Natural killer cell treated with Interleukin-12 subunit alpha and Interleukin-12 subunit beta and Interleukin-15 and Interleukin-18, amount 100 ng/mL, for 72 hours (primary cell): ENCODE data around the gene ARHGAP23. TPM values are rescaled to one million over a fixed set of nuclear protein-coding genes. Genes with fewer than 3 reads are reported as not detected.
A peak's percentile ranks its signal among the peaks of the same experiment; 100 is the strongest.
"Not testable (repeated sequence)": the region's sequence is repeated elsewhere in the genome, so short reads cannot be mapped to it uniquely, and the experiment has no call there.

Source experiments
- ATAC-seq, 2 donors: fragments of 150-1000 bp; cut with Tn5 transposase in 1 of 2; sonication (Bioruptor Pico), chemical (Tn5 transposase) in 1 of 2; 2 replicates each; pipeline ENCODE4 v1.10.0; 2021
- DNase-seq: peaks from one replicate; pipeline ENCODE4 v3.0.0; 2022; ENCODE audit warnings: low spot score
- H3K27ac Mint-ChIP-seq, 2 donors: 1 replicate in 1 of 2; 2 replicates in 1 of 2; pipeline ENCODE4 v1.8.0; 2022; ENCODE audit warnings: mixed read lengths in 2 of 2, mild to moderate bottlenecking in 1 of 2, moderate library complexity in 1 of 2
- H3K27me3 Mint-ChIP-seq, 2 donors: 1 replicate in 1 of 2; 2 replicates in 1 of 2; pipeline ENCODE4 v1.8.0; 2022; ENCODE audit warnings: mixed read lengths in 2 of 2
- H3K36me3 Mint-ChIP-seq: one replicate; pipeline ENCODE4 v1.8.0; 2022; ENCODE audit warnings: mixed read lengths
- H3K4me1 Mint-ChIP-seq, 2 donors: 1 replicate in 1 of 2; 2 replicates in 1 of 2; pipeline ENCODE4 v1.8.0; 2022; ENCODE audit warnings: low read depth in 2 of 2, mixed read lengths in 2 of 2, mild to moderate bottlenecking in 1 of 2
- H3K4me3 Mint-ChIP-seq: one replicate; pipeline ENCODE4 v1.8.0; 2022; ENCODE audit warnings: mixed read lengths
- H3K9me3 Mint-ChIP-seq: 2 replicates; pipeline ENCODE4 v1.8.0; 2022; ENCODE audit warnings: mixed read lengths
- total RNA-seq, 2 donors: library from RNA; stranded (reverse); gene quantifications; one replicate each; pipeline ENCODE4 v1.2.3, GENCODE V29; 2022

Gene ARHGAP23
- total RNA-seq, 2 donors from 2014 or later = 0.55 to 2.9 TPM

DNA sequence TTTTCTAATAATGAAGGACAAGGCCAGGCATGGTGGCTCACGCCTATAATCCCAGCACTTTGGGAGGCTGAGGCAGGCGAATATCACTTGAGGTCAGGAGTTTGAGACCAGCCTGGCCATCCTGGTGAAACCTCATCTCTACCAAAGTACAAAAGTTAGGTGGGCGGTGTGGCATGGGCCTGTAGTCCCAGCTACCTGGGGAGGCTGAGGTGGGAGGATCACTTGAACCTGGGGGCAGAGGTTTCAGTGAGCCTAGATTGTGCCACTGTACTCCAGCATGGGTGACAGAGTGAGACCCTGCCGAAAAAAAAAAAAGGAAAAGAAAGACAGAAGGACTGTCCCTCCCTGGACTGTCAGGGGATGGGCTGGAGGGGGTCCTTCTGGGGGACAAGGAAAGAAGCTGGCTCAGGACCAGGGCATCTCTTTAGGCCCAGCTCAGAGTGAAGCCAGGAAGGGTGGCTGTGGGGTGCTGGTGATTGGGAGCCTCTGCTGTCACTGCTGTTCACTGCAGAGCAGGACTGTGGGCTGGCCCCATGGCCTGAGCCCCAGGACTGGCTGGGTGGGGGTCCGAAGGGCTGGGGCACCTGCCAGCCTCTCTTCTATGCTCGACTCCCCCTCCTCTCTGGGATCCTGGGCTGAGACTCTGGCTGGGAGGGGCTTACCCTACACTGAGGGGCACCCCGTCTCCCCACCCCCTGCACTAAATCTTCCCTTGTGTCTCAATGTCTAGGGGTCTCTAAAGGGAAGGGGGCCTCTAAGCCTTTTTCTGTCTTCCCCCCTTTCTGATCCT lies 909 bp upstream of the ARHGAP23 start:
- ATAC-seq = no peak
- peaks cover 25 to 32% of the 10 kb centered on the region in 2 donors for H3K27me3 Mint-ChIP-seq
- H3K9me3 Mint-ChIP-seq = no peaks in the 10 kb centered on the region
- H3K4me3 Mint-ChIP-seq = peak overlapping the region; percentile 73
- no peak overlapping the region for H3K27ac Mint-ChIP-seq
- H3K4me1 Mint-ChIP-seq = peaks cover 8 to 28% of the 10 kb centered on the region in 2 donors
- no peak for DNase-seq
- no peaks in the 10 kb centered on the region for H3K36me3 Mint-ChIP-seq

DNA sequence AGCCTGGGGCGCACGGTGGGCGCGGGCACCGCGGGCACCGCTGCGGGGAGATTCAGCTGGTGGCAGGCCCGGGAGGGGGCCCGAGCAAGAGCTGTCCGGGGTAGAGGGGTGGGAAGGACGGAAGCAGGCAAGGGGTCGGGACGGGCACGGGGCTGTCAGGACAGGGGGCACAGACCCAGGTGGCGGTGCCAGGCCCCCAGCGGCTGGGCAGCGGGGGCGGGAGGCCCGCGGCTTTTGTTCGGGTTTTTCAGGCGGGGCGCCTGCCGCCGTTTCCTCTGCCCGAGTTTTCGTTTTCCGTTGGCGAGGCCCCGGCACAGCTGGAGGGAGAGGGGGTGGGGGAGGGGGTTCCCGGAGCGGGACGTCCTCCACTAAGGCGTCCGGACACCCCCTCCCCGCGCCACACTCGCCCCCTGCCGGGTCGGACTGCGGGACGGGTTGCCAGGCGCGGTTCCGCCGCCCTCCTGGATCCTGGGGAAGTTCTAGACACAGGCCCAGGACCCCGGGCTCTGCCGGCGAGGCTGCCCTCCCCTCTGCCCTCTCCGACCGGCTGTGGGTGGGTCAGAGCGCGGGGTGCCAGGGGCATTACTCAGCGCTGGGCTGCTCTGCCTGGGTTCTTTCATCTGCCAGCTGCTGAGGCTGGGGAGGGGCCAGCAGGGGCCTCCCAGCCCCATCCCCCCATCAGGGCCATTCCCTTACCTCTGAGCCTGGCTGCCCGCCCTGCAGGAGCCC lies 543 bp downstream of the ARHGAP23 start:
- ATAC-seq = peak; percentile 31 to 51
- Mint-ChIP-seq H3K27ac (no peak overlapping the region), H3K27me3 (peaks cover 22 to 24% of the 10 kb centered on the region in 2 donors), H3K4me3 (peak overlapping the region; percentile 61), H3K36me3 (no peaks in the 10 kb centered on the region), H3K4me1 (peaks cover 8 to 28% of the 10 kb centered on the region in 2 donors), H3K9me3 (no peaks in the 10 kb centered on the region)
- no peak for DNase-seq

DNA sequence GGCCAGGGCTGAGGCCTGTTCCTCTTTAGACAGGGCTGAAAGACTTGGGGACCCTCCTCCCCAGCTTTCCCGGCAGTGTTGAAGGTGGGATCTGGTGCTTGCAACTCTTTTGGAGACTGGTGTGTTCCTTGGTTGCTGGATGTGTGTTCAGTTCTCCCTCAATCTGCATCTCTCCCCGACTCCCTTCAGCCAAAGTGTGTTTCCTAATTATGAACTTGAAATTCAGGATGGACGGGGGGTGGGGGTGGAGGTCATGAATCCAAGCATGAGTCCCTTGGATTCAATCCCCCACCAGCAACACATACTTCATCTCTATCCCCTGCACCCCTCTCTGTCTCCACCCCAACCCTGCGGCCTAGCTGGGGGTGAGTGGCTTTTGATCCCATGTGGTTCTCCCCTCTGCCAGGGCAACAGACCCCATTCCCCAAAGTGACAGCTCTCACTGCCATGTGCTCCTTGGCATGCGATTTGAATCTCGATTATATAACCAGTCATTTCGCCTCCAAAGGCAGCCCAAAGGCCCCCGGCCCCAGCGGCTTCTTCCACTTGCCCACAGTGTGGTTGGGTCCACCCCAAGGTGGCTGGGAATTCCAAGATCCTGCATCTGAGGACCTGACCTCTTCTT lies 1.3 kb downstream of the ARHGAP23 start:
- Mint-ChIP-seq H3K9me3 (no peaks in the 10 kb centered on the region), H3K36me3 (no peaks in the 10 kb centered on the region), H3K4me3 (peak overlapping the region; percentile 61), H3K4me1 (peaks cover 8 to 28% of the 10 kb centered on the region in 2 donors), H3K27ac (peak overlapping the region in 1 of 2 donors; percentile 76), H3K27me3 (peaks cover 17 to 19% of the 10 kb centered on the region in 2 donors)
- DNase-seq (no peak), ATAC-seq (no peak)

DNA sequence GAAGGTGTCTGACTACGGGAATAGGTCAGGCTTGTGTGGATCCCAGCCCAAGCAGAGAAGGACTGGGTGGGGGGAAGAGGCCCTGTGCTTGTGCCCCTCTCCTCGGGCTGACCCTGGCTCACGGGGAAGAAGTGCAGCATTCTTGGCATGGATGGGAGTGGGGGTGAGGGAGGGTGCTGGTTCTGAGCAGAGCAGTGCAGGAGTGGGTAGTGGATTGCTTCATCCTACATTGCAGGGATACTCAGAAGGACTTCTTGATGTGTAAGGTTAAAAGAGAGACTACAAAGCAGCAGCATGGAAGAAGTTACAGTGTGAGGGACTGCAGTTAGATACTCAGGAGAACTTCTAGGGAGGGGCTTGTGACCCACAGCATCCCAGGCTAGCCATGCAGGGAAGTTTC lies 2.1 kb downstream of the ARHGAP23 start:
- H3K4me1 Mint-ChIP-seq = peaks cover 8 to 24% of the 10 kb centered on the region in 2 donors
- no peaks in the 10 kb centered on the region for H3K9me3 Mint-ChIP-seq
- DNase-seq (no peak), ATAC-seq (no peak)
- H3K36me3 Mint-ChIP-seq = no peaks in the 10 kb centered on the region
- H3K27me3 Mint-ChIP-seq = peaks cover 10 to 13% of the 10 kb centered on the region in 2 donors
- H3K27ac Mint-ChIP-seq = no peak overlapping the region
- H3K4me3 Mint-ChIP-seq = no peak overlapping the region

DNA sequence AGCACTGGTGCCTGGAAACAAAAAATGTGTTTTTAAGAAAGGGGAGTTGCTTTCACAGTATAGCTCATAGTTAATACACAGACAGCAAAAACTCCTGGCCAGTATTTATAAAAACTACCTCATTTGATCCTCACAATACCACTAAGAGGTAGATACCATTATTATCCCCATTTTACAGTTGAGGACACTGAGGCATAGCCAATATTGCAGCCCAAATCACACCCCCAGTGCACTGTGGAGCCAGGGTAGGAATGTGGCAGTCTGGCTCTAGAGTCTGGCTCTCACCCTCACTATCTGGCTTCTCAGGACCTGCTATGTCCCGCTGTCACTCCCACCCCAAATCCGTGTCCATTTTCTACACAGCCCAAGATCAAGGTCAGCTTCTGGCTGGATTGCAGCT lies 2.6 kb downstream of the ARHGAP23 start:
- DNase-seq = no peak
- H3K4me3 Mint-ChIP-seq = no peak overlapping the region
- H3K27ac Mint-ChIP-seq = no peak overlapping the region
- H3K36me3 Mint-ChIP-seq = no peaks in the 10 kb centered on the region
- peaks cover 8 to 22% of the 10 kb centered on the region in 2 donors for H3K4me1 Mint-ChIP-seq
- peaks cover 5 to 11% of the 10 kb centered on the region in 2 donors for H3K27me3 Mint-ChIP-seq
- no peak for ATAC-seq
- H3K9me3 Mint-ChIP-seq = no peaks in the 10 kb centered on the region

DNA sequence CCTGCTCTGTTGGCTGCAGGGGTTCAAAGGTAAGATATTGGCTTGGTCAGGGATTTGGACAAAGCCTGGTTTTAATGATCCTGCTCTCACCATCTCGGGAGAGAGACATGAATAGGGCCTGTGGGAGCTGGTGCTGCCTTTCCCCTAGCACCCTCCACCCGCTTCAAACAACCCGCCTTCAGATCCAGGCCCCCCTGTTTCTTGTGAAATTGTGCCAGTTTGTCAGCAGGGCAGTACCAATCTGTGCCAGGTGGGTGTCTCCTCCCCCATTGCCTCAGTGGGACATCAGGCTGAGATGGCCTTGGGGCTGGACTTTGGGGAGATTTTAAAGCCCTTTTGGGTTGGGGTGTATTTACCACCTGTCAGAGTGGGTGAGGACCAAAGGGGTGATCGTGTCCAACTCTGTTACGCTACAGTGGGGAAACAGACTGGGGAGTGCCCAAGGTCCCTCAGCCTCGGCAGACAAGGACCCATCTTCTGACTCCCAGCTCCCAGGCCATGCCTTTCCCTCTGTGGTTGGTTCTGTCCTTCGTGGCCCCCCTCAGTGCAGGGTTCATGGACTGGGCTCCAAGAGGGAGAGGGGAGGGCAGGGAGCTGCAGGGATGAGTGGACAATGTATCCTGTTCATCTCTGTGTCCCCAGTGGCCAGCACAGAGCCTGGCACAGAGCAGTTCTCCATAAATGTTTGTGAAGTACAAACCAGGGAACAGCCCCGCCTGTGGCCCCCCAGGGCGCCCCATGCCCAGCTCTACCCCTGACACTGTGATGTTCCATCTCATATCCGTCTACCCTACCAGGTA lies 3.3 kb downstream of the ARHGAP23 start:
- Mint-ChIP-seq H3K9me3 (no peaks in the 10 kb centered on the region), H3K27ac (no peak overlapping the region), H3K27me3 (peaks cover 5 to 11% of the 10 kb centered on the region in 2 donors), H3K4me3 (no peak overlapping the region), H3K36me3 (no peaks in the 10 kb centered on the region), H3K4me1 (peaks cover 8 to 22% of the 10 kb centered on the region in 2 donors)
- ATAC-seq (no peak), DNase-seq (no peak)

DNA sequence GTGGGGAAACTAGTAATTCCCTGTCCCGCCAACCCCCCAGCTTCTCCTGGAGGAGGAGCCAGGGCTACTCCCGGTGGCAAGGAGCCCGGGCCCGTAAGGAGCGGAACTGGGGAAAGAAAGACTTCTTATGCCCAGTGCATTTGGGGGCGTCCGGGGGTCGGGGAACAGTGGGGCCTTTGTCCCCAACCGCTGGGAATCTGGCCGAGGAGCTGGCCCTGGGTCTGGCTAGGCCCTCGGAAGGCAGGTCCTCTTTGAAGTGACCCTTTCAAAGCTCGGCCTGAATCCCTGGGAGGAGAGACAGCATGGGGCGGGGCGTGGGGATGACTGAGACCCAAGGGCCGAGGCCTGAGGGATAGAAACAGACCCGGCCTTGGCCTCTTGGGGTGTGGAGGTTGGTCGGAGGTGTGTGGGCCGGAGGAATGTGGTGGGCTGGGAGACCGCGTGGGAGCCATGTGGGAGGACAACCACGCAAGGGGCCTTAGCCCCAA lies 6.0 kb downstream of the ARHGAP23 start:
- Mint-ChIP-seq H3K4me3 (no peak overlapping the region), H3K27me3 (peaks cover 0 to 4% of the 10 kb centered on the region in 2 donors), H3K4me1 (peaks cover 0 to 10% of the 10 kb centered on the region in 2 donors), H3K36me3 (no peaks in the 10 kb centered on the region), H3K27ac (no peak overlapping the region), H3K9me3 (no peaks in the 10 kb centered on the region)
- ATAC-seq (no peak), DNase-seq (no peak)

DNA sequence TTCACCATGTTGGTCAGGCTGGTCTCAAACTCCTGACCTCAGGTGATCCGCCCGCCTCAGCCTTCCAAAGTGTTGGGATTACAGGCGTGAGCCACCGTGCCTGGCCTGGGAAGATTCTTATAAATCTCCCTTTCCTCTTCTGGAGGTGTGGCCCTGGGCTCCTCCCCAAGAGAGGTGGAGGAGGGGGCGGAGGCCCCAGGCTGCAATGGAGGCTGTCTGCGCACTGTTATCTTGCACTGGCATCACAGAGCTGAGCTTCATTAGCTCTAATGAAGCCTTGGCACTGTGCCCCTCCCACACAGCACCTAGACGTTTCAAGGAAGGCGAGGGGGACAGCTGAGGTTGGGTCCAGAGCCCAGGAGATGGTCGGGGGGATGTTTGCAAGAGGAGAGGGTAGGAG lies 7.5 kb downstream of the ARHGAP23 start:
- no peak overlapping the region for H3K27ac Mint-ChIP-seq
- DNase-seq (no peak), ATAC-seq (no peak)
- no peaks in the 10 kb centered on the region for H3K4me1 Mint-ChIP-seq
- H3K4me3 Mint-ChIP-seq = no peak overlapping the region
- H3K27me3 Mint-ChIP-seq = peaks cover 0 to 4% of the 10 kb centered on the region in 2 donors
- no peaks in the 10 kb centered on the region for H3K9me3 Mint-ChIP-seq
- no peaks in the 10 kb centered on the region for H3K36me3 Mint-ChIP-seq

DNA sequence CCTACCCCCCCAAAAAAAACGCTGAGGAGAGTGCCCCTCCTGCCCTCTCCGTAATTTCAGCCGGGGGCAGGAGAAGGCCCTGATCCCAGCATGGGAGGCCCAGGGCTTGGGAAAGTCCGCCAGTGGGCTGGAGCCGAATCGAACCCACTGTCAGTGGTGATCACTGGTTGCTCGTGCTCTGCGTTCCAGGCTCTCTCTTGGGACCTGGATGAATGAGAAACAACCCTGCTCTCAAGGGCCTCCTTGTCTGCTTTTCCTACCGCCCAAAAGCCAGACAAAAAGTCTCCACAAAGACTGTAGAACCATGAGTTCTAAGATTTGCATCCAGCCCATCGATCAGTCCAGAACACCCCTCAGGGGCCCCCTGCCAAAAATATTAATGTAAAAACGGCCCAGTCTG lies 8.1 kb downstream of the ARHGAP23 start:
- no peak for ATAC-seq
- H3K27ac Mint-ChIP-seq = no peak overlapping the region
- H3K4me1 Mint-ChIP-seq = no peaks in the 10 kb centered on the region
- peaks cover 0 to 4% of the 10 kb centered on the region in 2 donors for H3K27me3 Mint-ChIP-seq
- no peak overlapping the region for H3K4me3 Mint-ChIP-seq
- no peaks in the 10 kb centered on the region for H3K9me3 Mint-ChIP-seq
- H3K36me3 Mint-ChIP-seq = no peaks in the 10 kb centered on the region
- no peak for DNase-seq

DNA sequence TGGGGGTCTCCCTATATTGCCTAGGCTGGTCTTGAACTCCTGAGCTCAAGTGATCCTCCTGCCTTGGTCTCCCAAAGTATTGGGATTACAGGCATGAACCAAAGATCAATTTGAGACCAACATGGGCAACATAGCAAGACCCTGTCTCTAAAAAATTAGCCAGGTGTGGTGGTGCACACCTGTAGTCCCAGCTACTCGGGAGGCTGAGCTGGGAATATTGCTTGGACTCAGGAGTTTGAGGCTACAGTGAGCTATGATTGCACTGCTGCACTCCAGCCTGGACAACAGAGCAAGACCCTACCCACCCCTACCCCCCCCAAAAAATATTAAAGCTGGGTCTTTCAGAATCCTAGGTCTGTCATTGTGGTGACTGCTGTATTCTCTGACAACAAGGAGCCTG lies 9.0 kb downstream of the ARHGAP23 start:
- H3K9me3 Mint-ChIP-seq, H3K36me3 Mint-ChIP-seq, H3K4me3 Mint-ChIP-seq, H3K4me1 Mint-ChIP-seq, DNase-seq, ATAC-seq, H3K27me3 Mint-ChIP-seq, H3K27ac Mint-ChIP-seq: not testable (repeated sequence)

DNA sequence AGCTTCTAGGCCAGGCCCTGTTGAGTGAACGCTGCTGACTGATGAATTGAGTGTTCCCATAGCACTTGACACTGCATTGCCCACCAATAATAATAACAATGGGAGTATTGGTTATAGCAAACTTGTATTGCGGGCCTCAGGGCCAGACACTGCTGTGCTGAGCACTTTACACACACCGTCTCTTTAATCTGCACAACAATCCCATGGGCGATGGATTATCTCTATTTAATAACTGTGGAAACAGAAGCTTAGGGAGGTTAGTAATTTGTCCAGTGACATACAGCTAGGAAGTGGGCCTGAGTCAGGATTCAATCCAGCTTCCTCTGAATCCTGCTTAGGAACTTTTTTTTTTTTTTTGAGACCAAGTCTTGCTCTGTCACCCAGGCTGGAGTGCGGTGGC lies 11.2 kb downstream of the ARHGAP23 start:
- H3K4me1 Mint-ChIP-seq = peaks cover 0 to 3% of the 10 kb centered on the region in 2 donors
- no peak overlapping the region for H3K27ac Mint-ChIP-seq
- H3K27me3 Mint-ChIP-seq = peaks cover 0 to 5% of the 10 kb centered on the region in 2 donors
- no peaks in the 10 kb centered on the region for H3K9me3 Mint-ChIP-seq
- no peak overlapping the region for H3K4me3 Mint-ChIP-seq
- H3K36me3 Mint-ChIP-seq = no peaks in the 10 kb centered on the region
- DNase-seq (no peak), ATAC-seq (no peak)

DNA sequence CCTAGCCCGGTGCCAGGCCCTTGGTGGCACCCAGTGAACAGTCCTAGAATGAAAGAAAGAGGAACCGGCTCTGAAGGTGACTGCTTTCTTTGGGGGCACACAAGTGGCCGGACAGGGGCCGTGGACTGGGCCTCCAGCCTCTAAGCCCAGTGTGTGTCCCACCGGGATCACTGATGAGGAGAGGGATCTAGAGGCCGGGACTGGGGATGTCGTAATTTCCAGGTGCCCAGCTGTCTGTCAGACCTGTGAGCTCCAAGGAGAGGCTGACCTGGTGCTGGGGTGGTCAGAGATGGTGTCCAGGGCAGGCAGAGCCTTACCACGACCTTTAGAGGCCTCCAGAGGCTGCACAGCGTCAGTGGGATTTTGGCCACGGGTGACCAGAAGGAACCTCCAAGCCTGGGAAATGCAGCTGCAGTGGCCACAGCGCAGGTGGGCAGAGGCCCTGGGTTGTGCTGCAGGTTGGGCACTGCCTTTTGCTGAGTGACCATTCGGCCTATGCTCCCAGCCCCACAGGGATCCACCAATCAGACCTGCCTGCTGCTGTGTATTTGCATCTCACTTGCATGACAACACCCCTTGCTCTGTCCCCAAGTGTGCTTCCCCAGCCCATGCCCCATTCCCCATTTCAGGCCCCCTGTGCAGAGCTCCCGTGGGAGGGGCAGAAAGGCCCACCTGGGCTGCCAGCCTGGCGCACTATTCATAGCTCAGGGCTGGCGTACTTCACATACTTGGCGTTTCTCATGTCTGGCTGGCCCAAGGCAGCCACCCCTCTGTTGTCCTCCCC lies 12.5 kb downstream of the ARHGAP23 start:
- Mint-ChIP-seq H3K27me3 (peaks cover 0 to 5% of the 10 kb centered on the region in 2 donors), H3K4me3 (no peak overlapping the region), H3K4me1 (peaks cover 0 to 3% of the 10 kb centered on the region in 2 donors), H3K27ac (no peak overlapping the region), H3K36me3 (no peaks in the 10 kb centered on the region), H3K9me3 (no peaks in the 10 kb centered on the region)
- DNase-seq (no peak), ATAC-seq (no peak)
